Measurements from ENCODE around the gene ASTN1. TPM values are rescaled to one million over a fixed set of nuclear protein-coding genes. Genes with fewer than 3 reads are reported as not detected.
A peak's percentile ranks its signal among the peaks of the same experiment; 100 is the strongest.

The ASTN1 gene
- total RNA-seq, 1 donor from 2014 or later = 3.7 TPM

- Histone ChIP-seq H3K4me3 (ENCODE audit: low read length in 3 of 3) (no peak overlapping the region), H3K9ac (ENCODE audit: low read depth in 1 of 3, low read length in 3 of 3) (no peak overlapping the region)
Measured at GRCh38 chr1:176816232-176816631, 348.3 kb downstream of the ASTN1 start.

GRCh38 chr1:176815621-176816020, 348.9 kb downstream of the ASTN1 start:
- Histone ChIP-seq H3K27me3 (ENCODE audit: control insufficient read depth in 3 of 3, insufficient read depth in 3 of 3, low read length in 3 of 3) (no peaks in the 10 kb centered on the region), H3K9me3 (ENCODE audit: control insufficient read depth in 3 of 3, low read length in 3 of 3) (no peaks in the 10 kb centered on the region), H3K4me3 (ENCODE audit: low read length in 3 of 3) (no peak overlapping the region), H3K9ac (ENCODE audit: low read depth in 1 of 3, low read length in 3 of 3) (no peak overlapping the region), H3K36me3 (ENCODE audit: control insufficient read depth in 3 of 3, insufficient read depth in 3 of 3, low read length in 3 of 3) (no peaks in the 10 kb centered on the region), H3K27ac (ENCODE audit: low read depth, low read length) (no peak overlapping the region), H3K4me1 (ENCODE audit: control insufficient read depth in 3 of 3, insufficient read depth in 3 of 3, low read length in 3 of 3) (peaks cover 0 to 3% (median 0%) of the 10 kb centered on the region in 3 donors)

More at GRCh38 chr1:176816232-176816631, 348.3 kb downstream of the ASTN1 start:
- no peaks in the 10 kb centered on the region for H3K9me3 ChIP-seq (ENCODE audit: control insufficient read depth in 3 of 3, low read length in 3 of 3)
- no peaks in the 10 kb centered on the region for H3K36me3 ChIP-seq (ENCODE audit: control insufficient read depth in 3 of 3, insufficient read depth in 3 of 3, low read length in 3 of 3)
- H3K27ac ChIP-seq (ENCODE audit: low read depth, low read length) = no peak overlapping the region
- H3K4me1 ChIP-seq (ENCODE audit: control insufficient read depth in 3 of 3, insufficient read depth in 3 of 3, low read length in 3 of 3) = peaks cover 0 to 3% (median 0%) of the 10 kb centered on the region in 3 donors
- no peaks in the 10 kb centered on the region for H3K27me3 ChIP-seq (ENCODE audit: control insufficient read depth in 3 of 3, insufficient read depth in 3 of 3, low read length in 3 of 3)

DNA sequence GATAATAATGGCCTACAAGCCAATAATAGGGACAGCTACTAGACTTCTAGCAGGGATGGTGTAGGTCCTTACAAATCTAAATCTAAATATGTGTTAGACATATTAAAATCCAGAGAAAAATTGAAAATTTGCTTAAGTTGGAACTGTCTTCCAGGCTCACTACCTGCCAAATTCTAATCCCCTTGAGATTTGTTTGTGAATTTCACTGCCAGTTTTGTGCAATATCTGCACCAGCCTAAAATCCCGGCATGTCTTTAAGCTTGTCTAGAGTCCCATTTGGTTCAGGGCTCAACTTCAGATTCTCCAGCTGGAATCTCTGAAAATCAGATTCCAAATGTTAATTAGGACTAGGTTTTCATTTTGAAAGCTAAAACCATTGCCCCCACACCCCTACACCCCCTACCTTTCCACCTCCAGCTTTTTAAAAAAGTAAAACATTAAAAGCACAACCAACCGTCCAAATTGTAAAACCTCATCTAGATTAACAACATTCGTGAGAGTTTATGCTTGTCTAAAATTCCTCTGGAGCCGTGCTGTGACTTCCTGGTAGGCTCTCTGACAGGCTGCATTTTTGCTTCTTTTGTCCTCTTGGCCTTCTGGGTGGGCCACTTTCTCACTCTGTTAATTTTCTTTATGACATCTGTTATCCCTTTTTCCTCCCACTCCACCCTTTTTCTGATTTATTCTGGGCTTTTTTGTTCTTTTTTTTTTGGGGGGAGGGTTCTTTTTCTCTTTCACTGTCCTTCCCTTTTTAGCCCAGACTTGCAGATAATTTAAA, 352.8 kb downstream of the ASTN1 start:
- Histone ChIP-seq H3K9ac (ENCODE audit: low read depth in 1 of 3, low read length in 3 of 3) (no peak overlapping the region), H3K4me3 (ENCODE audit: low read length in 3 of 3) (no peak overlapping the region), H3K36me3 (ENCODE audit: control insufficient read depth in 3 of 3, insufficient read depth in 3 of 3, low read length in 3 of 3) (no peaks in the 10 kb centered on the region)

GRCh38 chr1:176809292-176809691, 355.2 kb downstream of the ASTN1 start:
- Histone ChIP-seq H3K9me3 (ENCODE audit: control insufficient read depth in 3 of 3, low read length in 3 of 3) (no peaks in the 10 kb centered on the region), H3K27me3 (ENCODE audit: control insufficient read depth in 3 of 3, insufficient read depth in 3 of 3, low read length in 3 of 3) (no peaks in the 10 kb centered on the region), H3K27ac (ENCODE audit: low read depth, low read length) (no peak overlapping the region), H3K4me3 (ENCODE audit: low read length in 3 of 3) (no peak overlapping the region), H3K36me3 (ENCODE audit: control insufficient read depth in 3 of 3, insufficient read depth in 3 of 3, low read length in 3 of 3) (no peaks in the 10 kb centered on the region), H3K4me1 (ENCODE audit: control insufficient read depth in 3 of 3, insufficient read depth in 3 of 3, low read length in 3 of 3) (no peaks in the 10 kb centered on the region), H3K9ac (ENCODE audit: low read depth in 1 of 3, low read length in 3 of 3) (no peak overlapping the region)

More for the DNA sequence above, 352.8 kb downstream of the ASTN1 start:
- H3K4me1 ChIP-seq (ENCODE audit: control insufficient read depth in 3 of 3, insufficient read depth in 3 of 3, low read length in 3 of 3) = no peaks in the 10 kb centered on the region
- no peaks in the 10 kb centered on the region for H3K27me3 ChIP-seq (ENCODE audit: control insufficient read depth in 3 of 3, insufficient read depth in 3 of 3, low read length in 3 of 3)
- H3K27ac ChIP-seq (ENCODE audit: low read depth, low read length) = no peak overlapping the region
- no peaks in the 10 kb centered on the region for H3K9me3 ChIP-seq (ENCODE audit: control insufficient read depth in 3 of 3, low read length in 3 of 3)

Small RNA genes lying within 50 kb of the gene (small RNA-seq; reads per million reads assigned to genes)
- 1.3 reads per million, percentile 81 among the genes with 10 or more reads in this experiment for gene MIR488

Other genes starting within 250 kb of the ASTN1 start
- 0.52 TPM for gene BRINP2, start 6.2 kb upstream of the ASTN1 start, total RNA-seq